C4-2B (cell line): ENCODE data around the gene MED25.

ENCODE experiments used
- H3K27ac ChIP-seq: fragments of 450-650 bp; 2 replicates; pipeline ENCODE4 v1.5.1; 2017
- ZFX ChIP-seq: fragments of 450-650 bp; IDR thresholded peaks from 2 replicates; pipeline ENCODE4 v1.6.1; 2017
- TF ChIP-seq, protein P1 (sequence below): fragments of 450-650 bp; conservative IDR thresholded peaks from 2 replicates; pipeline ENCODE4 v1.5.1; 2017; ENCODE audit warnings: mild to moderate bottlenecking

MED25 gene

DNA sequence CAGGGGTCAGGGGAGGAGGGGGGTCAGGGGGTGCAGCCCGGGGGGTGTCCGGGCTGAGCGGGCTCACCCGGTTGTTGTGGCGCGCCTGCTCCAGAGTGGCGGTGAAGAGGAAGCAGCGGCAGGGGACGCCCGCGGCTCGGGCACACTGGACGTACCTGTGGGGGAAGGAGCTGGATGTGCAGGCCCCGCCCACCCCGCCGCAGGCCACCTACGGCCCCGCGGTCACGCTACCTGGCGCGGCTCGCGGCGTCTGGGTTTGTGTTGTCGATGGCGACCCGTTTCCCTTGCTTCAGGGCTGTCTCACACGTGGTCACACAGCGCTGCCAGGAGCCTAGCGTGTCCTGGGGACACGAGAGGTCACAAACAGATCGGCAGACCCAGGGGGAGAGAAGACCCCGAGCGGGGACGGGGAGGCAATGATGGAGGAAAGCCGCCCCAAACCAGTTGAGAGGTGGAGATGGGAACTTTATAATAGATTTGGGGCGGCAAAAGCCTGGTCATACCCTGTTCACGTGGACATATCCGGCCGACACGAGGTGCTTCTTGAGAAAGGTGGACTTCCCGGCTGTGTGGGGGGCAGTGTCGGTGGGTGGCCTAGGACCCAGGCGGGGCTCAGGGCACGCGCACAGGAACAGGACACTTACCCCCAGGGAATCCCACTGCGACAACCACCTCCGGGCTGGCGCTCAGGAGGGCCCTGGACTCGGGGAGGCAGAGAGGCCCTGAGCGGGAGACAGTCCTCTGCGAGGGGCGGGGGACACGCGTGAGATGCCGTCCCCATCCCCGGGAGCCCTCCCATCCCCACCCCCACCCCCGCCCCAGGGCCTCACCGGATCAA is 43.7 kb downstream of the MED25 start:
- no peak for TF ChIP-seq ZFX
- TF ChIP-seq, protein P1, sequence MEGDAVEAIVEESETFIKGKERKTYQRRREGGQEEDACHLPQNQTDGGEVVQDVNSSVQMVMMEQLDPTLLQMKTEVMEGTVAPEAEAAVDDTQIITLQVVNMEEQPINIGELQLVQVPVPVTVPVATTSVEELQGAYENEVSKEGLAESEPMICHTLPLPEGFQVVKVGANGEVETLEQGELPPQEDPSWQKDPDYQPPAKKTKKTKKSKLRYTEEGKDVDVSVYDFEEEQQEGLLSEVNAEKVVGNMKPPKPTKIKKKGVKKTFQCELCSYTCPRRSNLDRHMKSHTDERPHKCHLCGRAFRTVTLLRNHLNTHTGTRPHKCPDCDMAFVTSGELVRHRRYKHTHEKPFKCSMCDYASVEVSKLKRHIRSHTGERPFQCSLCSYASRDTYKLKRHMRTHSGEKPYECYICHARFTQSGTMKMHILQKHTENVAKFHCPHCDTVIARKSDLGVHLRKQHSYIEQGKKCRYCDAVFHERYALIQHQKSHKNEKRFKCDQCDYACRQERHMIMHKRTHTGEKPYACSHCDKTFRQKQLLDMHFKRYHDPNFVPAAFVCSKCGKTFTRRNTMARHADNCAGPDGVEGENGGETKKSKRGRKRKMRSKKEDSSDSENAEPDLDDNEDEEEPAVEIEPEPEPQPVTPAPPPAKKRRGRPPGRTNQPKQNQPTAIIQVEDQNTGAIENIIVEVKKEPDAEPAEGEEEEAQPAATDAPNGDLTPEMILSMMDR, result no peak; the same call in 1 of the 2 replicates
- H3K27ac ChIP-seq, result peak overlapping the region; percentile 81

DNA sequence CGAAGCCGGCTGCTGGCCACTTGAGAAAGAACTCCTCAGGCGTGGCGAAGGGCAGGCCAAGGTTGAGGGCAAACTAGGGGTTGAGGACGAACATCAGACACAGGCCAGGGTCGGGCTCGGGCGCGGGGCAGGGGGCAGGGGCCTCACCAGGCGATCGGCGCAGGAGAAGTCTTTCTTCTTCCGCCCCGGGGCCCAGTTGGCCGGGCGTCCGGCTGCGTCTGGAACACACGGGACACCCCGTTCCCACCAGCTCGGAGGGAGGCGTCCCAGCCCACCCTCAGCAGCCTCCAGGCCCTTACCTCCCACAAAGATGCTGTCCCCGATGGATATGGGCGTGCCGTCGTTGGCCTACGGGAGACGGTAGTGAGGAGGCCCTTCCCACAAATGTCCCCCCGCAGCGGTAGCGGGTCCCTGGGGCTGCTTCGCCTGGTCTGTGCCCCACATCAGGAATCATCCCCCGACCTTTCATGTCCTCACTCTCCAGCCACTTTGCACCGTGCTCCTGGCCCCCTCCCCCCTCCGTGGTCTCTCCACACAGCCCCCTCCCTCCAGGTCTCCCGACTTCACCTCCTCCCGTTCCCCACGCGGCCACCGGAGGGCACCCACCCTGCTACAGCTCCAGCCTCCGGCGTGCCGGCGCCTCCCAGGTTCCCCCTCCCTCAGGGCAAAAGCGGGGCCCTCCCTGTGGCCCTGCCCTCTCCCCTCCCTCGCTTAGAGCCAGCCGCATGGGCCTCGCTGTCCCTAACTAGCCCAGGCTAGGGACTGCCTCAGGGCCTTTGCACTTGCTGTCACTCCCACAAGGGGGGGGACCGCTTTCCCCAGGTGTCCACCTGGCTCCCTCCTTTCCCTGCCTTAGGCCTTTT is 44.5 kb downstream of the MED25 start:
- H3K27ac ChIP-seq, result peak overlapping the region; percentile 81
- TF ChIP-seq, protein P1, result no peak; the same call in 1 of the 2 replicates
- TF ChIP-seq ZFX, result no peak

DNA sequence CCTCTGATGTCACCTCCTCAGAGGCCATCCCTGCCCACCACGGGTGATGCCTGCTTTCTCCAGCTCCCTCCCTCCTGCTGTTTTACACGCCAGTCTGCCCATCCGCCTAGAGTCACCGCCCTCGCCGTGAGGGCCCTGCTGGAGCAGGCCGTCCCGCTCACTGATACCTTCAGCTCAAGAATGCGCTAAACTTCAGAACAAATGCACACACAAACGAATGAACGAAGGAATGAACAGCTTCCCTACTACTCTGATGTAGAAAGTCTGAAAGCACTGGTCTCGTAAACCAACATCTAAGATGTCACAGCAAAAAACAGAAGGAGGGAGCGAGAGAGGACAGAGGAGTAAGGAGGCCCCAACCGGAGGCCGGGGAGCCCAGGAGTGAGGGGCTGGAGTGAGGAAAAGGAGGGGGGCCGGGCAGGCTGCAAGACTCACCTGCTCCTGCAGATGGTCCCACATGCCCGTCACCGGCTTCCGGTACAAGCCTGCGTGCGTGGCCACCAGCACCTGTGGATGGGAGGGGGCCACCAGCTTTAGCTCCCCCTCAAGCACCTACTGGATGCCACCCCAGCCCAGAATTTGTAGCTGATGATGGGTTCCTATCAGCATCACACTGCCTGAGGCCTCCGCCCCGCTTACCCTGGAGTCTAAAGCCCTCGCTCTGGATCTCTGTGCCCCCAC is 45.3 kb downstream of the MED25 start:
- H3K27ac ChIP-seq, result no peak overlapping the region
- TF ChIP-seq, protein P1, result no peak
- TF ChIP-seq ZFX, result no peak

DNA sequence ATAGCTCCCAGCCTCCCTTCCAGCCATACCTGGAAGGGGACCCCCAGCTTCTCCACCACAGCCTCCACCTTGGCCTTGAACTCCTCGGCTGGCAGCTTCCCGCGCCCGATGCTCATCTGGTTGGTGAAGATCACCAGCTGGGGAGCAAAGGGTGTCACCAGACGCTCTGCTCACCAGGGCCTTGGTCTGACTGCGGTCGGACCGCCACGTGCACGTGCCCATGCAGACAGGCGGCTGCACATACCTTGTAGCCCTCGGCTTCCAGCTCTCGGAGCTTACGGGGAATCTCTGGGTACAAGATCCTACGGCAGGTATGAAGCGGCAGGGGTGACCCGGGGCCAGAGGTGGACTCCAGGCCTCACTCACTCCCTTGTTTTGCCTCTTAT is 45.8 kb downstream of the MED25 start:
- H3K27ac ChIP-seq, result no peak overlapping the region
- TF ChIP-seq, protein P1, result no peak
- TF ChIP-seq ZFX, result no peak

DNA sequence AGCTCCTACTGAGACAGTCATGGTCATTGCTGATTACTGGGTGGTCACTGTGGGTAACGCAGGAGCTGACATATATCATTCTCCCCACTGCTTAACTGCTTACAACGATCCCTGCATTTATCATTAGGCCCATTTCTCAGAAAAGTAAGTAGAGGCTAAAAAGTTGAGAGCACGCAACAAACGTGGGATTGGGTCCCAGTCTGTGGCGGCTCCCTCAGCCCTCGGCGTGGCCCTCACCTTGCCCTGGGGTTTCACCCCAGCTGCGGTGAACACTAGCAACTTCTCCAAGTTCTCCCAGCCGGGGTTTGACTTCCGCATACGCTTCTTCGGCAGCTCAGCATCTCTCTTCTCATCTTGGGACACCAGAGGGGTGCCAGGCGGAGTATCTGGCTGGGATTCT is 46.8 kb downstream of the MED25 start:
- no peak for TF ChIP-seq ZFX
- TF ChIP-seq, protein P1, result no peak
- H3K27ac ChIP-seq, result peak overlapping the region; percentile 96; the same call in 1 of the 2 replicates

DNA sequence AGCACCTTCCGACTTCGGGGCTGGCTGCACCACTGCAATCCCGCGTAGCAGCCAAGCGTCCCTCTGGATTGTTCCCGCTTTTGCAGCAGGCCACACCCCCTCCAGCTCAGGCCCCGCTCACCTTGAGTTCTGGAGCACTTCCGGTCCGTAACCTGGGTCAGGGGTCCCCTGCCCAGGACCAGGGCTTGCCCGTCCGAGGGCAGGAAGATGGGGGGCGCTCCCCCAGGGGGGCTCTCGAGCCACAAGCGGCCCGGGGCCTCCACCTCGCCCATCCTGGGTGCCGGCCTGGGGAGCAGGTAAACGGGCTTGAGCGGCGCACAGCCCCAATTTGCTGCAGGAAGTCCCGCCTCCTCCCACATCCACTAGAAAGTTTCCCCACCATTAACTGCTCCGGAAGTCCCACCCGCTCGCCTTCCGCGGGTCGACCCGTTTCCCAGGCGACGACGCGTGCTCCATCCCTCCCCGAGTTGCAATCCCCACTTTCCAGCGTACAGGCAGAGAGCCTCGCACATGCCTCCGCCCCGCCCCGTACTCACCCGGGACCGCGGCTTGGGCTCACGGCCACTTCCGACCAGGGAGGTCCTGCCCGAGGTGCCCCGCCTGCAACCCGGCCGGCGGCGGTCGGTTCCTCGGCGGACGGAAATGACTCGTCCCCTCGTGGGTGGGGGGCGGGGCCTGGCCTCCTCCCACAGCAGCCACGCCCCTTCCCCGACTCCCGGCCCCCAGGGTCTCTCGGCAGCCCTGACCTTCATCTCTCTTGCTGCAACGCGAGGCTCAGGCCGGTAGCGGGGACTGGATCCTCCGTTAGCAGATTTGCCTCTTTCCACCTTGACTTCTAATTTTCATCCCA is 49.1 kb downstream of the MED25 start, which contains the start of gene PNKP:
Gene PNKP (minus strand): TSS at position 644 of the 850 bp plus-strand sequence. CDS start 372 bp downstream, at position 272.
- peak; percentile 64; the same call in 1 of the 2 replicates for TF ChIP-seq ZFX
- TF ChIP-seq, protein P1, result no peak

More for the DNA sequence above, 49.1 kb downstream of the MED25 start, which contains the start of gene PNKP:
- H3K27ac ChIP-seq, result peak within 1 kb of the TSS; percentile 96
